Psoas muscle (tissue), 8 donors: ENCODE results near the gene SF3B6. TPM values are rescaled to one million over a fixed set of nuclear protein-coding genes. Genes with fewer than 3 reads are reported as not detected.
"Not testable (repeated sequence)": the region's sequence is repeated elsewhere in the genome, so short reads cannot be mapped to it uniquely, and the experiment has no call there.

Source experiments
- ATAC-seq, 4 donors: fragments of 200-7000 bp; cut with Tn5 transposase; one replicate each; pipeline ENCODE4 v1.9.1; 2020; ENCODE audit warnings: moderate library complexity in 3 of 4, mild to moderate bottlenecking in 2 of 4
- DNase-seq, 2 donors: peaks; one replicate each; pipeline ENCODE4 v3.0.0-alpha.2; 2020
- H3K27ac ChIP-seq: fragments of 200-600 bp; one replicate; pipeline ENCODE4 v1.8.0; 2022
- H3K27me3 ChIP-seq, 3 donors: fragments of 200-600 bp in 1 of 3; one replicate each; pipeline versions ENCODE4 v1.6.1 to v1.8.0; 2013 to 2022; ENCODE audit warnings: low read length in 2 of 3, mild to moderate bottlenecking in 2 of 3, moderate library complexity in 1 of 3; ENCODE audit not compliant: insufficient read depth in 3 of 3
- H3K36me3 ChIP-seq, 2 donors: fragments of 200-600 bp in 1 of 2; one replicate each; pipeline versions ENCODE4 v1.6.1 to v1.8.0; 2013 to 2022; ENCODE audit warnings: low read depth in 1 of 2, mild to moderate bottlenecking in 1 of 2, moderate library complexity in 1 of 2; ENCODE audit not compliant: insufficient read depth in 1 of 2
- H3K4me1 ChIP-seq: fragments of 200-600 bp; one replicate; pipeline ENCODE4 v1.8.0; 2022
- H3K4me3 ChIP-seq: fragments of 200-600 bp; one replicate; pipeline ENCODE4 v1.8.0; 2022; ENCODE audit warnings: mild to moderate bottlenecking
- H3K9me3 ChIP-seq: fragments of 200-600 bp; one replicate; pipeline ENCODE4 v1.8.0; 2022
- WGBS, 3 donors: extraction: QIAGEN DNeasy Blood & Tissue Kit; methylation state at CpG; one replicate each; pipeline versions ENCODE4 v1.1.6 to v1.1.7; 2013; 5-methylcytosine and 5-hydroxymethylcytosine counted together
- intact Hi-C, 2 donors: fragments of 100-400 bp; cut with DNase I; formaldehyde crosslinking; loops; one replicate each; pipeline versions ENCODE4 v1.11.0 to v1.14.2; 2022
- polyA plus RNA-seq, 3 donors: library from polyadenylated mRNA; stranded (reverse); fragments of 200-250 nt; gene quantifications; one replicate each; pipeline ENCODE4 v1.2.3, GENCODE V29; 2013
- total RNA-seq, 4 donors: library from RNA; stranded (reverse); fragmentation: NEBNext Ultra II Directional in 2 of 4; extraction: Animal tissue kit (Norgen Biotek cat#: 25700) in 2 of 4; gene quantifications; one replicate each; pipeline versions ENCODE4 v1.2.1 to v1.2.4, GENCODE V29; 2021 to 2023
- TF ChIP-seq, protein P1 (sequence below): fragments of 200-600 bp; IDR thresholded peaks from one replicate; pipeline ENCODE4 v1.8.0; 2022; ENCODE audit warnings: antibody characterized with exemption
- donor health status: healthy with polysubstance abuse.
- donor health status: DM: no; HTN: no; CAD: no; lungs with moderate emphysema.
- donor health status: Bipolar disorder and iron deficiency.
- donor health status: healthy.
- donor health status: DM: yes; HTN: yes; CAD: no.
- donor health status: DM: no; HTN: no; CAD: no.
- donor health status: DM: no; HTN: no; CAD: no.
- donor health status: DM: yes; HTN: yes; CAD: no.

The SF3B6 gene
- total and polyA plus RNA-seq, 7 donors: 44.2 to 116 (median 60.5) TPM

DNA sequence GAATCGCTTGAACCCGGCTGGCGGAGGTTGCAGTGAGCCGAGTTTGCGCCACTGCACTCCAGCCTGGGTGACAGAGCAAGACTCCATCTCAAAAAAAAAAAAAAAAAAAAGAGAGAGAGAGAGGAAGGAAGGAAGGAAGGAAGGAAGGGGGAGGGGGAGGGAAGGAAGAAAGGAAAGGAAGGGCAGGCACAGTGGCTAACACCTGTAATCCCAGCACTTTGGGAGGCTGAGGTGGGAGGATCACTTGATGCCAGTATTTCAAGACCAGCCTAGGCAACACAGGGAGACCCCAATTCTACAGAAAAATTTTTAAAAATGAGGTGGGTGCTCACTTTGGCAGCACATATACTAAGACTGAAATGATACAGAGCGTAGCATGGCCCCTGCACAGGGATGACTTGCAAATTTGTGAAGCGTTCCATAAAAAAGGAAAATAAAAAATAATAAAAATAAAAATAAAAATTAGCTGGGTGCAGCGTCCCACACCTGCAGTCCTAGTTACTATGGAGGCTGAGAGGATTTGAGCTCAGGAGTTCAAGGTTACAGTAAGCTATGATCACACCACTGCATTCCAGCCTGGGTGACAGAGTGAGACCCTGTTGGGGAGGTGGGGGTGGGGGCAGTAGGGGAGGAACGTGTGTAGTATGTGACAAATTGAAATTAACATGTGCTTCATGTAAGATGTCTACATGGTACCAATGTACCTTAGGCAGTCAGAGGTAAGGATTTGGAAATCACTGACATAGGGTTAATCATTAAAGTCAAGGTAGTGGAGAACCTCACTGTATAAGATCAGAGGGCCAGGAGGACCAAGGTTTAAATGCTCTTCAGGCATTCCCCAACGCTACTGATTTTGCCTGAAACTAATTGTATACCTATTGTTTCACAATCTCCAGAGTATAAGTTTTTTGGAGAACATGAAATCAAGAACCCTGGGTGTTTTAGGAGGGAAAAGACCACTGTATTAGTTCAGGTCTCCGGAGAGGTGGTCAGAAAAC is 30.3 kb downstream of the SF3B6 start:
- ATAC-seq (no peak), DNase-seq (no peak)
- Histone ChIP-seq H3K27ac (no peak overlapping the region), H3K9me3 (no peaks in the 10 kb centered on the region), H3K27me3 (peaks cover 0 to 17% (median 4%) of the 10 kb centered on the region in 3 donors), H3K4me1 (peaks cover 15% of the 10 kb centered on the region), H3K36me3 (no peaks in the 10 kb centered on the region), H3K4me3 (peak overlapping the region; percentile 88)
- WGBS, 3 donors: 78 to 81% (median 80%) methylated on average over 11 of the region's 11 CpGs
- TF ChIP-seq, protein P1, sequence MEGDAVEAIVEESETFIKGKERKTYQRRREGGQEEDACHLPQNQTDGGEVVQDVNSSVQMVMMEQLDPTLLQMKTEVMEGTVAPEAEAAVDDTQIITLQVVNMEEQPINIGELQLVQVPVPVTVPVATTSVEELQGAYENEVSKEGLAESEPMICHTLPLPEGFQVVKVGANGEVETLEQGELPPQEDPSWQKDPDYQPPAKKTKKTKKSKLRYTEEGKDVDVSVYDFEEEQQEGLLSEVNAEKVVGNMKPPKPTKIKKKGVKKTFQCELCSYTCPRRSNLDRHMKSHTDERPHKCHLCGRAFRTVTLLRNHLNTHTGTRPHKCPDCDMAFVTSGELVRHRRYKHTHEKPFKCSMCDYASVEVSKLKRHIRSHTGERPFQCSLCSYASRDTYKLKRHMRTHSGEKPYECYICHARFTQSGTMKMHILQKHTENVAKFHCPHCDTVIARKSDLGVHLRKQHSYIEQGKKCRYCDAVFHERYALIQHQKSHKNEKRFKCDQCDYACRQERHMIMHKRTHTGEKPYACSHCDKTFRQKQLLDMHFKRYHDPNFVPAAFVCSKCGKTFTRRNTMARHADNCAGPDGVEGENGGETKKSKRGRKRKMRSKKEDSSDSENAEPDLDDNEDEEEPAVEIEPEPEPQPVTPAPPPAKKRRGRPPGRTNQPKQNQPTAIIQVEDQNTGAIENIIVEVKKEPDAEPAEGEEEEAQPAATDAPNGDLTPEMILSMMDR: no peak
- intact Hi-C loops: loop anchor here in 1 of 2 donors (5.0 kb wide), 1 partner anchor 36 kb away; the partner anchor contains the start of gene TP53I3

DNA sequence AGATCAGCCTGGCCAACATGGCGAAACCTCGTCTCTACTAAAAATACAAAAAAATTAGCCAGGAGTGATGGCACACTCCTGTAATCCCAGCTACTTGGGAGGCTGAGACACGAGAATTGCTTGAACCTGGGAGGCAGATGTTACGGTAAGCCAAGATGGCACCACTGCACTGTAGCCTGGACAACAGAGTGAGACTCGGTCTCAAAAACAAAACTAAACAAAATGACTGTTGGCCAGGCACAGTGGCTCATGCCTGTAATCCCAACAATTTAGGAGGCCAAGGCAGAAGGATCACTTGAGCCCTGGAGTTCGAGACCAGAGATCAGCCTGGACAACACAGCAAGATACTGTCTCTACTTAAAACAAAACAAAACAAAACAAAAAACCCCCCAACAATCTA is 33.0 kb downstream of the SF3B6 start:
- H3K9me3 ChIP-seq, intact Hi-C loops, H3K4me1 ChIP-seq, DNase-seq, ATAC-seq, H3K27ac ChIP-seq, H3K27me3 ChIP-seq, H3K4me3 ChIP-seq: not testable (repeated sequence)
- 89 to 94% (median 92%) methylated on average over 6 of the region's 6 CpGs for WGBS, 3 donors
- H3K36me3 ChIP-seq: peaks cover 3 to 17% of the 10 kb centered on the region in 2 donors

DNA sequence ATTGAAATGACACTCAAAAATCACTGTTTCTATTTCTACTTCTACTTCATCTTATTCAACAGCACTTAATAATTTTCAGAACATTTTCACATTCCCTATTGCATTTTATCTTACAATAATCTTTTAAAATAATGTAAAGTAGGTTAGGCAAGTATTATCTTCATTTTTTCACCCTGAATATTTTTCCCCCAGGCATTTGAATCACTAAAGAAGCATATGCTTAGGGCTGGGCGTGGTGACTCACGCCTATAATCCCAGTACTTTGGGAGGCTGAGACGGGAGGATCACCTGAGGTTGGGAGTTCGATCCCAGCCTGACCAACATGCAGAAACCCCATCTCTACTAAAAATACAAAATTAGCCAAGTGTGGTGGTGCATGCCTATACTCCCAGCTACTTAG is 35.6 kb downstream of the SF3B6 start:
- intact Hi-C loops: no loop called here
- peaks cover 8 to 39% of the 10 kb centered on the region in 2 donors for H3K36me3 ChIP-seq
- no peak for DNase-seq
- TF ChIP-seq, protein P1: no peak
- 83 to 98% (median 98%) methylated on average over 4 of the region's 4 CpGs for WGBS, 3 donors
- ATAC-seq: no peak
- H3K9me3 ChIP-seq: no peaks in the 10 kb centered on the region
- H3K27me3 ChIP-seq: no peaks in the 10 kb centered on the region
- H3K4me3 ChIP-seq: no peak overlapping the region
- no peak overlapping the region for H3K27ac ChIP-seq
- H3K4me1 ChIP-seq: no peaks in the 10 kb centered on the region

DNA sequence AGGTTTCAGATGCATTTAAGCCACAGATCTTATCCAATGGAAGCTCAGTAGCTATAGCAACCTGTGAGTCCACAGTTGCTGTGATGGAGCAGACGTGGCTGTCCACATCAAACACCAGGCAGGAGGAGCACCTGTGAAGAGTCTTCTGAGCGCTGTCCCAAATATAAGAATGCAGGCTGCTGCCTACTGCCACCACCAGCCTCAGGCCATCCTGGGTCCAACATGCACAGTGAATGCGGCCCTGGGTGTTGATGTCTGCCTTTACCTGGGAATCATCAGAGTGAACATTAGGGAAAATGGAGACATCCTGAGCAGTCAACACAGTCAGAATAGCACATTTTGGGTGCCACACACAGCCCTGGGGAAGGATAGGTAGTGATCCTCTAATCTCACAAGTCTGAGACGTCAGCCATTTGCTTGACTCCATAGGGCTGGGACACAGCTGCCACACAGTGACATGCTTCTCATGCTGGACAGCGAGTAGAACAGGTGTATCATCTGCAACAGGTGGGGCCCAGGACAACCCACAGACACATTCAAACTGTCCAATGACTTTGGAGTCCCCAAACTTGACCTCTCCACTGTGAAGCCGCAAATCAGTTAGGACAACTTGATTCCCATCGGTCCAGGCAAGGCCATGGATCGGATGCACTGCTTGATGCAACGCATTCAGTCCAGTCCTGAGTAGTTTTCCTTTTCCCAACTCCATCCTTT is 37.2 kb downstream of the SF3B6 start:
- no peak for DNase-seq
- H3K27ac ChIP-seq: no peak overlapping the region
- no peak for ATAC-seq
- no peaks in the 10 kb centered on the region for H3K9me3 ChIP-seq
- no peaks in the 10 kb centered on the region for H3K4me1 ChIP-seq
- intact Hi-C loops: no loop called here
- 86 to 91% (median 89%) methylated on average over 9 of the region's 9 CpGs for WGBS, 3 donors
- H3K4me3 ChIP-seq: no peak overlapping the region
- no peaks in the 10 kb centered on the region for H3K27me3 ChIP-seq
- TF ChIP-seq, protein P1: no peak
- H3K36me3 ChIP-seq: peaks cover 8 to 39% of the 10 kb centered on the region in 2 donors

DNA sequence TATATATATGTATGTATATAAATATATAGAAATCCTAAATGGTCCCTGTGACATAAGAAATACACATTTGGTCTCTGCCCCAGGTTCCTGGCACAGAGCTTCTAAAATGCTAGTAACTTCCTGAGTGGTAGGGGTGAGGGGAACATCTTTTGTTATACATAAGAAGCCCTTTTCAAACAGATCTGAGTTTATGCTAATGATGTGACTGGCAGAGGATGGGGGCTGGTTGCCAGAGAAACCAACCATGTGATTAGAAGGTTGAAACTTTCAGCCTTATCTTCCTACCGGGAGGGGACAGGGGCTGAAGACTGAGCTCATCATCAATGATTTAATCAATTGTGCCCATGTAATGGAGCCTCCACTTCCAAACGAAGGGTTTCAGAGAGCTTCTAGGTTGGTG is 49.9 kb downstream of the SF3B6 start:
- Histone ChIP-seq H3K4me3 (no peak overlapping the region), H3K27me3 (no peaks in the 10 kb centered on the region), H3K9me3 (no peaks in the 10 kb centered on the region), H3K4me1 (no peaks in the 10 kb centered on the region), H3K36me3 (peaks cover 7 to 69% of the 10 kb centered on the region in 2 donors), H3K27ac (no peak overlapping the region)
- intact Hi-C loops: no loop called here
- no peak for ATAC-seq
- 64 to 69% (median 65%) methylated on average over 2 of the region's 2 CpGs for WGBS, 3 donors
- DNase-seq: no peak
- TF ChIP-seq, protein P1: no peak
